ENCODE measurements around the gene TRAPPC1. TPM values are rescaled to one million over a fixed set of nuclear protein-coding genes. Genes with fewer than 3 reads are reported as not detected.
"Not testable (repeated sequence)": the region's sequence is repeated elsewhere in the genome, so short reads cannot be mapped to it uniquely, and the experiment has no call there.

The TRAPPC1 gene
- total RNA-seq, 2 donors from 2014 or later = 14.6 to 36.1 TPM

GRCh38 chr17:7956228-7956965, 24.7 kb upstream of the TRAPPC1 start:
- Histone ChIP-seq H3K4me3 (no peak overlapping the region), H3K27ac (no peak overlapping the region), H3K9me3 (no peaks in the 10 kb centered on the region), H3K36me3 (no peaks in the 10 kb centered on the region), H3K27me3 (replicated peaks; ENCODE audit: insufficient read depth) (no peaks in the 10 kb centered on the region), H3K4me1 (ENCODE audit: control insufficient read depth in 1 of 2, low read depth in 2 of 2) (no peaks in the 10 kb centered on the region)
- no peak for ATAC-seq (ENCODE audit: insufficient number of reproducible peaks, low FRiP score, low read depth)
- no peak for TF ChIP-seq CTCF (IDR thresholded peaks at IDR 0.05)
- no peak for DNase-seq (ENCODE audit: low spot score)

- DNase-seq (ENCODE audit: low spot score) (no peak), ATAC-seq (ENCODE audit: insufficient number of reproducible peaks, low FRiP score, low read depth) (no peak)
- no peaks in the 10 kb centered on the region for H3K9me3 ChIP-seq
- no peak overlapping the region for H3K4me3 ChIP-seq
- H3K4me1 ChIP-seq (ENCODE audit: control insufficient read depth in 1 of 2, low read depth in 2 of 2) = no peaks in the 10 kb centered on the region
- H3K36me3 ChIP-seq = no peaks in the 10 kb centered on the region
- TF ChIP-seq CTCF (IDR thresholded peaks at IDR 0.05) = no peak
- no peak overlapping the region for H3K27ac ChIP-seq
- H3K27me3 ChIP-seq (replicated peaks; ENCODE audit: insufficient read depth) = no peaks in the 10 kb centered on the region
Measured at GRCh38 chr17:7955414-7956227, 23.9 kb upstream of the TRAPPC1 start.

GRCh38 chr17:7953266-7953665, 21.5 kb upstream of the TRAPPC1 start:
- H3K4me1 ChIP-seq (ENCODE audit: control insufficient read depth in 1 of 2, low read depth in 2 of 2); H3K27ac ChIP-seq; H3K9me3 ChIP-seq; H3K27me3 ChIP-seq (replicated peaks; ENCODE audit: insufficient read depth); H3K36me3 ChIP-seq; DNase-seq (ENCODE audit: low spot score); H3K4me3 ChIP-seq; ATAC-seq (ENCODE audit: insufficient number of reproducible peaks, low FRiP score, low read depth): not testable (repeated sequence)

GRCh38 chr17:7951143-7951792, 19.5 kb upstream of the TRAPPC1 start:
- no peak for DNase-seq (ENCODE audit: low spot score)
- Histone ChIP-seq H3K27me3 (replicated peaks; ENCODE audit: insufficient read depth) (no peaks in the 10 kb centered on the region), H3K9me3 (no peaks in the 10 kb centered on the region), H3K4me1 (ENCODE audit: control insufficient read depth in 1 of 2, low read depth in 2 of 2) (no peaks in the 10 kb centered on the region), H3K27ac (no peak overlapping the region), H3K4me3 (no peak overlapping the region), H3K36me3 (peaks cover 20% of the 10 kb centered on the region)
- no peak for TF ChIP-seq CTCF (IDR thresholded peaks at IDR 0.05)
- no peak for ATAC-seq (ENCODE audit: insufficient number of reproducible peaks, low FRiP score, low read depth)

- no peak for TF ChIP-seq CTCF (IDR thresholded peaks at IDR 0.05)
- DNase-seq (ENCODE audit: low spot score) (no peak), ATAC-seq (ENCODE audit: insufficient number of reproducible peaks, low FRiP score, low read depth) (no peak)
- Histone ChIP-seq H3K9me3 (no peaks in the 10 kb centered on the region), H3K4me1 (ENCODE audit: control insufficient read depth in 1 of 2, low read depth in 2 of 2) (no peaks in the 10 kb centered on the region), H3K36me3 (peaks cover 27% of the 10 kb centered on the region), H3K4me3 (no peak overlapping the region), H3K27me3 (replicated peaks; ENCODE audit: insufficient read depth) (no peaks in the 10 kb centered on the region), H3K27ac (no peak overlapping the region)
Measured at GRCh38 chr17:7950578-7950977, 18.8 kb upstream of the TRAPPC1 start.

Data from thoracic aorta (tissue), 2 donors.